C1 segment of cervical spinal cord (tissue), 14 donors: ENCODE results near the gene VSIG10.

Source experiments
- DNase-seq, 14 donors: peaks; one replicate each; lab custom pipeline; 2025; lab: John Stamatoyannopoulos, UW

VSIG10 gene

DNA sequence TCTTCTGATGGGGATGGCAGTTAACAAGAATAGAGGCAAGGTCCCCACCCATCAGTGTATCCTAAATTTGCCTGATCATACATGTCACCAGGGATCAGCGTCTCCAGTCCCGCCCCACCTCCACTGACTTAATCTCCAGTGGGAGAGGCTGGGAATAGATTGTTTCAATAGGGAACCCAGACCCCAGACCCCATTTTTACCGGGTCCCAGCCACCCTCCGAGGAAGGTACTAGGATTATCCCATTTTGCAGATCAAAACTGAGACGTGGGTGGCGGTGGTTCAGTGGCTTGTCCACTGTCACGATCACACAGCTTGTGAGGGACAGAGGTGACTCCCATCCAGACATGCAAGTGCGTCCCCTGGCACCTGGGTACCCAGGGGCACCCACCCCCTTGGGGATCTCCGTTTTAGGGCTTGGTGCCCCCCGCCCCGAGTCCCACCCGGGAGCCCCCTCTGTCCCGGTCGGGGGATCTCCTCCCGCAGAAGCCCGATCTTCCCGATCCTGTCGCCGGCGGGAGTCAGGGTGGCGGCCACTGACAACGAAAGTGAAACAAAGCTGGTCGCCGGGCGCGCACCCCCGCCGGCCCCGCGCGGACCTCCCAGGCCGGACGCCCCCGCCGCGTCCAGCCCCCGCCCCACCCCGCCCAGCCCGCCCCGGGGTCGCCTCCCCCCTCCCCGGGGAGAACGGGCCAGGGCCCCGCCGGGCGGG, 43.4 kb downstream of the VSIG10 start:
- peak in 12 of 14 donors; percentile 48 to 82 (median 57) for DNase-seq

- peak in 2 of 14 donors; percentile 31 to 41 for DNase-seq
These were observed 44.2 kb downstream of the VSIG10 start for GRCh38 chr12:118059341-118060191.

DNA sequence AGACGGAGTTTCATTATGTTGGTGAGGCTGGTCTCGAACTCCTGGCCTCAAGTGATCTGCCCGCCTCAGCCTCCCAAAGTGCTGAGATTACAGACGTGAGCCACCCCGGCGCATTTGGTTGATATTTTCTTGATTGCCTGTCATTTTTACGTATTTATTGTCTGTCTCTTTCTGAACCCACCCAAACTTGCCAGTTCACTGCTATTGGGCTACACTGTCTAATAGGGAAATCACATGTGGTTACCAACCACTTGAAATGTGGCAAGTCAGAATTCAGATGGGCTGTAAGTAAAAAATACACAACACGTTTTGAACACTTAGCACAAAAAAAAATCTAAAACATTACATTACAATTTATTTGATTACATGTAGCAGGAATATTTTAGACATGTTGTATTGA, 44.9 kb downstream of the VSIG10 start:
- no peak for DNase-seq

DNA sequence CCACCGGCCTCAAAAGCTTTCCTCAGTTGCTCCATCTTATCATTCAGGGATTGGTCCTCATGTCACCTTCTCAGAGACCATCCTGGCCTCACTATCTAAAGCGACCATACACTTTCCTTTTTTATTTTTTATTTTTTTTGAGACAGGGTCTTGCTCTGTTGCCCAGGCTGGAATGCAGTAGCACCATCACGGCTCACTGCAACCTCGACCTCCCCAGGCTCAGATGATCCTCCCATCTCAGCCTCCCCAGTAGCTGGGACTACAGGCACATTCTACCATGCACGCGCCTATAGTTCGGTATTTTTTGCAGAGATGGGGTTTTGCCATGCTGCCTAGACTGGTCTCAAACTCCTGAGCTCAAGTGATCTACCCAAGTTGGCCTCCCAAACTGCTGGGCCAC, 45.6 kb downstream of the VSIG10 start:
- DNase-seq, result no peak

- peak in 1 of 14 donors; percentile 27 for DNase-seq
These were observed 47.7 kb downstream of the VSIG10 start for GRCh38 chr12:118055865-118056773.

DNA sequence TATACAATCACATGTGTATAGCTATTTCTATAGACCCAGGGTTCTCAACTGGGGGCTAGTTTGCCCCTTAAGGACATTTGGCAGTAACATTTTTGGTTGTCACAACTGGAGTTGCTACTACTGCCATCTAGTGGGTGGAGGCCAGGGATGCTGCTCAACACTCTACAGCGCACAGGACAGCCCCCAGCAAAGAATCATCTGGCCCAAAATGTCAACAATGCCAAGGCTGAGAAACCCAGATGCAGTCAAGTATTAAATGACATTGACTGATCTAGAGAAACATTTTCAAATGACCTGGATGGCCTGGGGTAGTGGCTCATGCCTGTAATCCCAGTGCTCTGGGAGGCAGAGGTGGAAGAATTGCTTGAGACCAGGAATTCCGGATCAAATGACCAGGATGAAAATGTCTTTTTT, 48.7 kb downstream of the VSIG10 start:
- peak in 1 of 14 donors; percentile 17 for DNase-seq

DNA sequence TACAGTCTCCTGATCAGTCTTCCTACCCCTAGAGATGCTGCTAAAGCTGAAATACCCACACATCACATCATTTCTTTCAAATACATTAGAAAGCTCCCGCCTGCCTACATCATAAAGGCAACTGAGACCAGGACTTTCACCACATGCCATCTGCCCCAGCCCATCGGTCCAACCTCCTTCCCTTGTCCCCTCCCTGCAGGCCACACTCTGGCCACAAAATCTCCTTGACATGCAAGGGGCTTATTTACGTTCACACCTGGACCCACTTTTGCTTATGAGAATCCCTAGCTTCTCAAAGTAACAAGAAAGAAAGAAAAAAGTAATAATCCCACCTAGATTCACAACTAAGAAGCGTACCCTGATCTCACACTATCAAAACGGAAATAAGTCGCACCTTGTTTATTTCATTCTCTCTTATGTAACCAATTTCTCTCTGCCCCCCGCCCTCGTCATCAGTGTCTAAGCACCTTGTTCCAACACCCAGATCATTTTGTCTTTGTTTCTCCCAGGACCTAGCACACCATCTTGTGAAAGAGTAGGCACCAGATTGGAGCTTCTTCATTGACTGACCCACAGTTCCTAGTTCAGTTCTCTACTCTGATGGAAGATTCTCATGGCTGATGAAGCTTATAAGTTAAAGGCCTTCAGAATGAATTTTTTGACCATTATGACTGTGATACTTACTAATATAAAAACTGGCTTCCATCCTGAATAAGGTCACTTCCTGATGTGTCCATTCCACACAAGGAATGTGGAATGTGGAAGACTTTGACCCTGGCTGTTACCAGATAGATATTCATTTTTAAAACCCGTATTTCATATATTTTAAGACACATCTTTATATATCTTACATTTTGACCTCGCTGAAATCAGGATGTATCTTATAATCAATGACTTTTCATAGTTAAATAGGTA, 50.5 kb downstream of the VSIG10 start:
- no peak for DNase-seq

DNA sequence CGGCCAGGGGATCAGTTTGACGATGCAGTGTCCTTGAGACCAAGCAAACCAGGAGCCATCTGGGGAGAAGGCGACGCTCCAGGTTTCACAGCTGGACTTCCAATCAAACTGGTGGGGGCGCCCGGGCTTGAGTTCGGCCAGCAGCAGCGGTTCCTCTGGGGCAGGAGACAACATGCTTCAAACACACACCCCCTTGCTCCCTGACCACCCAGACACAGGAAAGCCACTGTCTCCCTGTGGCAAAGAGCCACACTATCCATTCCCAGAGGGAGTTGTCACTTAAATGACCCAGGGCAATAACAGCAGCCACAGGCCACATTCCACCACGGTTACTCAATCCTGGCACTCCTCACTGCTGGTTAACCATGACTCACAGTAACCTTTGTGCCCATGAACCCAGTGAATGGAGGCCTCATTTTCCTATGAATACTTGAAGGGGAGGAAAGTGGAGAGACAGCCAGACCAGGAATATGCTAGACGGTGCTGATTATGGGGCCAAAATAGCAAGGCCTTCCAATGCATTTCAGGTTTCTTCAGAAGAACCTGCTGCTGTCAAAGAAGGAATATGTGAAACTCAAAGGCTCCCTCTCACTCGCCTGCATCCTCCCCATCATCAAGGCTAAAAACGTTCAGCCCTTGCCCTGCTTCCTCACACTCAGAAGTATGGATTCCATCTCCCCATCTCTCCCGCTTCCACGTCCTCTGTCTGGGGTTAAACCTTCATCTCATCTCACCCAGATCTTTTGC, 51.3 kb downstream of the VSIG10 start:
- DNase-seq, result peak in 11 of 14 donors; percentile 10 to 77 (median 43)

- no peak for DNase-seq
These were observed 52.6 kb downstream of the VSIG10 start for GRCh38 chr12:118050972-118051910.

GRCh38 chr12:118046430-118046829, 57.4 kb downstream of the VSIG10 start:
- DNase-seq, result no peak

DNA sequence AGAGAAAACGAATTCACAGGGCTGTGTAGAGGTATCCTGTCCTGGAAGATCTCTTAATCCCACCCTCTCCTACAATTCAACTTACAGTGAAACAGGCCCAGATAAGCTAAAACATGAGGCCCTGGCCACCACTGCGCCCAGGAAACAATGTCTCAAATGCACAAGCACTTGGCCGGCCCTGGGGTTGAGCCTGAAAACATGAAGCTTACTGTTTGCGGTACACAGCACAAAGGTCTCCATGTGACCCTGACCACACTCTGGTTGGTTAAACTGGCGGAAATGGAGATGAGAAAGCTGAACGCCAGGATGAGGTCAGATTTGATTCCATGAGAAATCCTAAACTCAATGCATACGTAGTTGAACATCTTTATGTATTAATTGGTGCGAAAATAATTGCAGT, 59.2 kb downstream of the VSIG10 start:
- no peak for DNase-seq

GRCh38 chr12:118044075-118044474, 59.7 kb downstream of the VSIG10 start:
- no peak for DNase-seq

DNA sequence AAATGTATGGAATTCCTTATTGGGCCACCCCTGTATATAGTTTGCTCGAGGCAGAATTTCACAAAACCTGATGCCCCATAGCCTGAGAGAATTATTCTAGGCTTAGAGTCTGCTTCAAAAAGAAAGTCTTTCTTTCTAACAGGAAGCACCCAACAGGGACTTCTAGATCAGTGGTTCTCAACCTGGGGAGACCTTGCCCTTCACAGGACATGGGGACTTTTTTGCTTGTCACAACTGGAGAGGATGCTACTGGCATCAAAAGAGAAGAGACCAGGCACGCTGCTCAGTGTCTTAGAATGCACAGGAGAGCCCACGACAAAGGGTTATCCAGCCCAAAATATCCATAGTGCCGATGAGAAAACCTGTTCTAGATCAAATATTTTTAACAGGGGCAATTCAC, 61.7 kb downstream of the VSIG10 start:
- DNase-seq, result no peak

- no peak for DNase-seq
These were observed 65.7 kb downstream of the VSIG10 start for GRCh38 chr12:118038137-118038536.

DNA sequence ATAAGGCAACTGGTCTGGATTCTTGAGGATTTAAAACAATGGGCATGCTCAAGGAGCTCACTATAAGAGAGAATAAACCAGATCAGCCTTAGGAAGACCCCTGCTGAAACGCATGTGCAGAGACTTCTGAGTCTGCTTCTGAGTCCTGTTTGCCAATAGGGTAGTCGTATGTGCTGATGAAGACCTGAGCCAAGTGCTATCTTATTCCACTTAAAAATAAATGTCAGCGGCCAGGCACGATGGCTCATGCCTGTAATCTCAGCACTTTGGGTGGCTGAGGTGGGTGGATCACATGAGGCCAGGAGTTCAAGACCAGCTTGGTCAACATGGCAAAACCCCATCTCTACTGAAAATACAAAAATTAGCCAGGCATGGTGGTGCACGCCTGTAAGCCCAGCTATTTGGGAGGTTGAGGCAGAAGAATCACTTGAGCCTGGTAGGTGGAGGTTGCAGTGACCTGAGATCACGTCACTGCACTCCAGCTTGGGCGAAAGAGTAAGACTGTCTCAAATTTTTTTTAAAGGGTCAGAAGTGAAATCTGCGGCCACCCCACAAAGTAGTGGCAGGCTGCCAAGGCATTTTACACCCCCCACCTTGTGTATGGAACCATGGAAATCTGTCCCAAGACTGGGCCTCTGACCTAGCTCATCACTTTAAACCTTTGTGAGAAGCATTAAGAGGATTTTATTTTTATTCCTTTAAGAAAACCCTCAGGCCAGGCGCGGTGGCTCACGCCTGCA, 67.0 kb downstream of the VSIG10 start:
- DNase-seq, result no peak

- peak in 3 of 14 donors; percentile 6 to 47 (median 27) for DNase-seq
These were observed 68.4 kb downstream of the VSIG10 start for GRCh38 chr12:118035190-118036041.
